ENCODE results near the gene TCF19.

TCF19 gene

GRCh38 chr6:31158140-31158862, at the start of gene TCF19:
TSS of gene TCF19 (plus strand) at chr6:31158589. CDS start at chr6:31159470, 881 bp downstream.
- peak; percentile 100 for DNase-seq (ENCODE audit: low spot score)
- no peak for TF ChIP-seq CTCF (IDR thresholded peaks at IDR 0.05; ENCODE audit: borderline replicate concordance, control extremely low read depth, extremely low read depth, insufficient read depth, missing control alignments)
- in situ Hi-C loops (cut with MboI; ENCODE audit: low sequenced_read_pairs, unreplicated experiment): no loop called here

- DNase-seq (ENCODE audit: low spot score): peak; percentile 6
- TF ChIP-seq CTCF (IDR thresholded peaks at IDR 0.05; ENCODE audit: borderline replicate concordance, control extremely low read depth, extremely low read depth, insufficient read depth, missing control alignments): no peak
- in situ Hi-C loops (cut with MboI; ENCODE audit: low sequenced_read_pairs, unreplicated experiment): no loop called here
Measured at GRCh38 chr6:31110825-31111582, 47.4 kb upstream of the TCF19 start.

- DNase-seq (ENCODE audit: low spot score): peak; percentile 10
- in situ Hi-C loops (cut with MboI; ENCODE audit: low sequenced_read_pairs, unreplicated experiment): no loop called here
- TF ChIP-seq CTCF (IDR thresholded peaks at IDR 0.05; ENCODE audit: borderline replicate concordance, control extremely low read depth, extremely low read depth, insufficient read depth, missing control alignments): no peak
Measured at GRCh38 chr6:31111712-31112111, 46.7 kb upstream of the TCF19 start.

- in situ Hi-C loops (cut with MboI; ENCODE audit: low sequenced_read_pairs, unreplicated experiment): no loop called here
- peak; percentile 9 for DNase-seq (ENCODE audit: low spot score)
- no peak for TF ChIP-seq CTCF (IDR thresholded peaks at IDR 0.05; ENCODE audit: borderline replicate concordance, control extremely low read depth, extremely low read depth, insufficient read depth, missing control alignments)
Measured at GRCh38 chr6:31112478-31112877, 45.9 kb upstream of the TCF19 start, which contains the start of gene C6orf15. TSS of gene C6orf15 (minus strand) at chr6:31112575. CDS start at chr6:31112555, 20 bp downstream.

GRCh38 chr6:31113861-31114540, 44.4 kb upstream of the TCF19 start:
- in situ Hi-C loops (cut with MboI; ENCODE audit: low sequenced_read_pairs, unreplicated experiment): no loop called here
- peak; percentile 3 for DNase-seq (ENCODE audit: low spot score)
- no peak for TF ChIP-seq CTCF (IDR thresholded peaks at IDR 0.05; ENCODE audit: borderline replicate concordance, control extremely low read depth, extremely low read depth, insufficient read depth, missing control alignments)

GRCh38 chr6:31114541-31114878, 43.9 kb upstream of the TCF19 start, which contains the start of gene PSORS1C1:
TSS of gene PSORS1C1 (plus strand) at chr6:31114800. CDS start at chr6:31129633, 14,833 bp downstream.
- peak; percentile 6 for DNase-seq (ENCODE audit: low spot score)
- in situ Hi-C loops (cut with MboI; ENCODE audit: low sequenced_read_pairs, unreplicated experiment): no loop called here
- TF ChIP-seq CTCF (IDR thresholded peaks at IDR 0.05; ENCODE audit: borderline replicate concordance, control extremely low read depth, extremely low read depth, insufficient read depth, missing control alignments): no peak

Measured in GM13976 (cell line).